Stimulated activated CD4-positive, alpha-beta T cell treated with anti-CD3 and anti-CD28 coated beads, Interleukin-15, amount 100 ng/mL, for 48 hours (primary cell): ENCODE measurements around the gene CLIP1.
"Not testable (repeated sequence)": the region's sequence is repeated elsewhere in the genome, so short reads cannot be mapped to it uniquely, and the experiment has no call there.

ENCODE experiments used
- DNase-seq, 2 donors: peaks; one replicate each; pipeline ENCODE4 v3.0.0-alpha.2; 2020; ENCODE audit warnings: low read depth in 2 of 2

The CLIP1 gene

DNA sequence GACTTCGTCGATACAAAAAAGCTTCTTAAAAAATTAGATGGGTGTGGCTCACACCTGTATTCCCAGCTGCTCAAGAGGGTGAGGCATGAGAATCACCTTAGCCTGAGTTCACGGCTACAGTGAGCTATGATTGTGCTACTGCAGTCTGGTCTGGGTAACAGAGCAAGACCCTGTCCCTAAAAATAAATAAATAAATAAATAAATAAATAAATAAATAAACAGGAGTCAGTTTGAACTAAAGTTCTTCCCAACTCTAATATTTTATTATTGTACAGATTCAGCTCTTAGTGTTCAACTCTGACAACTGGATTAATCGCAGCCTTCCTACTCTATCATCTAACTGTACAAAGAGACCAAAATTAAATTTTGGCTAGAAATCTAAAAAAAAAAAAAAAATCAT, 12.7 kb upstream of the CLIP1 start:
- DNase-seq, result no peak

DNA sequence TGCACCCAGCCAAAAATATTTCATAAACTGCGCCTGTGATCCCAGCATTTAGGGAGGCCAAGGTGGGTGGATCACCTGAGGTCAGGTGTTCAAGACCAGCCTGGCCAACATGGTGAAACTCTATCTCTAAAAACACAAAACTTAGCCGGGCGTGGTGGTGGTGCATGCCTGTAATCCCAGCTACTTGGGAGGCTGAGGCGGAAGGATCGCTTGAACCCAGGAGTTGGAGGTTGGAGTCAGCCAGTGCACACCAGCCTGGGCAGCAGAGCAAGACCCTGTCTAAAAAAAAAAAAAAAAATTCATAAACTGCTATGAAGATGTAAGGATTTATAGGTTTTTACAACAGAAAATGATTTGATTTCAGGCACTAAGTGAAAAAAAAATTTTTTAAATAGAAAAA, 6.6 kb upstream of the CLIP1 start:
- DNase-seq, result not testable (repeated sequence)

DNA sequence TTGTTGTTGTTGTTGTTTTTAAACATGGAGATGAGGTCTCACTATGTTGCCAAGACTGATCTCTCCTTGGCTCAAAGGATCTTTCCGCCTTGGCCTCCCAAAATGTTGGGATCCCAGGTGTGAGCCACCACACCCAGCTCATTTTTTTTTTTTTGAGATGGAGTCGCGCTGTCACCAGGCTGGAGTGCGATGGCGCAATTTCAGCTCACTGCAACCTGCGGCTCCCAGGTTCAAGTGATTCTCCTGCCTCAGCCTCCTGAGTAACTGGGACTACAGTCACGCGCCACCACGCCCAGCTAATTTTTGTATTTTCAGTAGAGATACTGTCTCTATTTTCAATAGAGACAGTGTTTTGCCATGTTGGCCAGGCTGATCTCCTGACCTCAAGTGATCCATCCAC, 4.9 kb upstream of the CLIP1 start:
- no peak for DNase-seq

DNA sequence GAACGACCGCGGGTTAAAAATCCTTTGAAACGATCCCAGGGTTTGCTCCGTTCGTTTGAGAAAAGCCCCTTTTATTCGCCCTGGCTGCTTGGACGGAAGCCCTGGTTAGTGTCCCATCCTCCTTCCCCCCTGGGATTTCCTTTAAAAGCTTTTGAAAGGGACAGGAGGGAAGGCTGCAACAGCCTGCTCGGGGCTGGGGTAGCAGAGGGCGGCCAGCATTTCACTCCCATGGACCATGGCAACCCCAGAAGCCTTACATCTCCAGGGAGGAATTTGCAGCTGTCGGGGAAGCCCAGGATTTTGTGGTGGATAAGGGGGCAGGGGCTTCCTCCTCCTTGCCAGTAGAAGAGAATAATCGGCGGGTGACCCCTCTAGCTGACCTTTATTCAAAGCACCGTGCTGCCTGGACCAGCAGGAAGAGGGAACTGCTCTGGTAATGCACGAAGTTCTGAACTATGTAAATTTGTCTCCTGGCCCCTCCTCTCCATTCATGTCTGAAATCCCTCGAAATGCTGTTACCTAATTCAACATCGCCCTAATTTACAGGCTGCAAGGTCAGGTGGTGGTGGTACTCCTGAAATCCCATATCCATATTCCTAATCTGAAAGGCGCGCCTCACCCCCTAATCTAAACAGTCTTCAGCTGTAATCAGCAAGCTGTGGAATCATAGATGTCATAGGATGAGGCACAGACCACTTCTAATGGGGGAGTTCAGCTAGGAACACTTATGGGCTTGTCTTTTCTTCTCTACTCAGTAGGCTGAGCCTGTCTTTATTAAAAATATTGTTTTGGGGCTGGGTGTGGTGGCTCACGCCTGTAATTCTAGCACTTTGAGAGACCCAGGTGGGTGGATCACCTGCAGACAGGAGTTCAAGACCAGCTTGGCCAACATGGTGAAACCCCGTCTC, 1.0 kb upstream of the CLIP1 start:
- no peak for DNase-seq

DNA sequence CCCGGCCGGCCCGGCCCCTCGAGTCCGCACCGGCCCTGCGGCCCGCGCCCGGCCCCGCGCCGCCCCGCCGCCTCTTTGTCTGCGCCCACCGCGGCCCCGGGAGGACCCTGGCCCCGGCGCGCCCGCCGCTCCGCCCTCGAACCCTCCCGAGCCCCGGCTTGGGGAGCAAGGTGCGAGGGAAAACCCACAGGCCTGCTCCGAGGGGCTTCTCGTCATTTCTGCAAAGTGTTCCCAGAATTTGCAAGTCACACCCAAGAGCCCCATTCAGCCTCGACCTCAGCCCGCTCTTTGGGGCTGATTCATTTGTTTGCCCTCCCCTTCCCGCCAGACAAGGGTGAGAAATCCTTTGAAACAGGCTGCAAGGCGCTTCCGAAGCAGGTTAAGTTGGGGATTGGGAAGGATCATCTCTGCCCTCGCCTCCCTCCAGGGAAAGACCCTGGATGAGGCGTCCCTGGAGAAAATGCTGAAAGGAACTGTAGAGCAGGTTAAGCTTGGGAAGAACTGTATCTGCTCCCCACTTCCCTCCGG, 325 bp upstream of the CLIP1 start:
- peak in 1 of 2 donors; percentile 35 for DNase-seq

DNA sequence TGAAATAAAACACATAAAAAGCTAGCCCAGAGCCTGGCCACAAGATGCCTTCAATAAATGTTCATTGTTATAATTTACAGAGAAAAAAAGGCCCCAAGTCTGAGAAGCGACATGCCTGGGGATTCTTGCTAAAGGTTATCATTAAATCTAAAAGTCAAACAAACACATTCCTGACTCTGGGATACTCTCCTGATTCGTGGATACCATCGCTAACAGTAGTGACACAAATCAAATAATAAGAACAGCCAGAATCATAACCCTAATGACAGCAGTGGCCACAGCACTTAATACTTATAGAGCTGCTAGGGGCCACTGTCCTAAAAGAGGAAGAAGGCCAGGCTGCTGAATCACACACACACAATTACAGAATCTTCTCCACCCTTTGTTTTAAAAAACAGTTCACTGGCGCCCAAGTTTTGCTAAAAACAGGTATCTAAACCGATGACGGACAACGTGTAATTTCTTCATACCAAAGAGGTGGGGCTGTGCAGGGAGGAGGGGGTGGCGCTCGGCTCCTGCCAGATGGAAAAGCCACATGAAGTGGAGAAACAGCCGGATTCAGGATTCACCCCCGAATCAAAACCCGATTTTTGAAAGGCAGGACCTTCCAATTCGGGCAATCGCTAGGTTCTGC, 1.2 kb downstream of the CLIP1 start:
- DNase-seq, result no peak

DNA sequence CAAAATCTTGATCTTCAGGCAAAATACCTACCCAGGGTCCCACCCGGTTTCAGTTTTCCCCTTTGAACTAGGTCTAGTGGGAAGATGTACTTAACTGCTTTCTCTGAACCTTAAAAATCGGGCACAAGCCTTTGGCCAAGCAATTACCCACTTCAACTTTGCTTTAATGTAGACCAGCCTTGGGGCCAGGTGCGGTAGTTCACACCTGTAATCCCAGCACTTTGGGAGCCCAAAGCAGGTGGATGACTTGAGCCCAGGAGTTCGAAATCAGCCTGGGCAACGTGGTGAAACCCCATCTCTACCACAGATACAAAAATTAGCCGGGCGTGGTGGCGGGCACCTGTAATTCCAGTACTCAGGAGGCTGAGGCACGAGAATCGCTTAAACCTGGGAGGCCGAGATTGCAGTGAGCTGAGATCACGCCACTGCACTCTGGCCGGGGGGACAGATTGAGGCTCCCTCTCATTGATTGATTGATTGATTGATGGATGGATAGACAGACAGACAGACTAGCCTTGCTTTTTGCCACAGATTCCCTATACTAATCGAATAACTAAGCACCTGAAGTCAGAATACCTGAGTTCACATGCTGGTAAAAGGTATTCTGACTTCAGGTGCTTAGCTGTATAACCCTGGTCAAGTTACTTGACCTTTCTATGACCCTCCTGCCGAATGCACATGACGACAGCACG, 1.9 kb downstream of the CLIP1 start:
- no peak for DNase-seq

DNA sequence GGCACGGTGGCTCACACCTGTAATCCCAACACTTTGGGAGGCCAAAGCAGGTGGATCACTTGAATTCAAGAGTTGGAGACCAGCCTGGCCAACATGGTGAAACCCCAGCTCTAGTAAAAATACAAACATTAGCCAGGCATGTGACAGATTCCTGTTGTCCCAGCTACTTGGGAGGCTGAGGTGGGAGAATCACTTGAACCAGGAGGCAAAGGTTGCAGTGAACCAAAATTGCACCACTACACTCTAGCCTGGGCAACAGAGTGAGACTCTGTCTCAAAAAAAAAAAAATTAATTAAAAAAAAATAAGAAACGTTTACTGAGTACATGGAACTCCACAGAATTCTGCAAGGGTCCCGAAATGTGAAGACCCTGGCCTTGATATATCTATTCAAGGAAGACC, 3.4 kb downstream of the CLIP1 start:
- DNase-seq, result not testable (repeated sequence)

DNA sequence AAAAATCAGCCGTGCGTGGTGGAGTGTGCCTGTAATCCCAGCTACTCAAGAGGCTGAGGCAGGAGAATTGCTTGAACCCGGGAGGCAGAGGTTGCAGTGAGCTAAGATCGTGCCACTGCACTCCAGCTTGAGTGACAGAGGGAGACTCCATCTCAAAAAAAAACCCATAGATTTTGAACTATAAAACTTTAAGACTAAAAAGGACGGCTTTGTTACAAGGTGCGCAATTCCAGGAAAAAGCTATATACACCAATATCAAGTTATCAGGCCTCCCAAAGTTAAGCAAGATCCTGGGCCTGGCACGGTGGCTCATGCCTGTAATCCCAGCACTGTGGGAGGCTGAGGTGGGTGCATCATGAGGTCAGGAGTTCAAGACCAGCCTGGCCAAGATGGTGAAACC, 6.8 kb downstream of the CLIP1 start:
- DNase-seq, result not testable (repeated sequence)

DNA sequence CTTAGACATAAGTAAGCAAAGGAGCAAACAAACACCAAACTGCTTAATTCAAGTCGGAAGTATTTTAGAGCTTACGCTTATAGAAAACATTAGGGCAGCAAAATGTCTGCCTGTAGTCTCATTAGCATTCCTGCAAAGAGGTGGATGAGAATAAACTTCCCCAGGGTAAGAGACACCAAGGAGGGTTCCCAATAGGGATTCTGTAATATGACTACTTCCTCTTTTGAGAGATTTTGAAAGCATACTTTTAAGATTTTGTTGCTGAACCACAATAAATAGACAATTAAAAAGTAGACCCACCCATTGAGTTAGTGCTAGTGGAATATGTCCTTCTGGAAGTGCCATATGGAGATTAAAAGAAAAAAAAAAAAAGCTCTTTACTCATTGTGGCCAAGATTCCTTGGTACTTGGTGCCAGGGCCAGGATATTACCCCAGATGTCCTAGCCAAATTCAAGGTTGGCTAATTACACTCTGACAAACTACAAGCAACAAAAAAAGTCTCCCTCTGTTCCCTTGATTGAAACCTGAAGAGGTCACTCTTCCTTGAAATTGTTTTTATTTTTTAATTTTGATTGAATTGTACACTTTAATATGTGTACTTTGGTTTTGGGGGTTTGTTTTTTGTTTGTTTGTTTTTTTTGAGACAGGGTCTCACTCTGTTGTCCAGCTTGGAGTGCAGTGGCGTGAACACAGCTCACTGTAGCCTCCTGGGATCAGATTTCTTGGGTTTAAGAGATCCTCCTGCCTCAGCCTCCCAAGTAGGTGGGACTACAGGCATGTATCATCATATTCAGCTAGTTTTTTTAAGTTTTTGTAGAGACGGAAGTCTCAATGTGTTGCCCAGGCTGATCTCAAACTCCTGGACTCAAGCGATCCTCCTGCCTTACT, 8.7 kb downstream of the CLIP1 start:
- no peak for DNase-seq

DNA sequence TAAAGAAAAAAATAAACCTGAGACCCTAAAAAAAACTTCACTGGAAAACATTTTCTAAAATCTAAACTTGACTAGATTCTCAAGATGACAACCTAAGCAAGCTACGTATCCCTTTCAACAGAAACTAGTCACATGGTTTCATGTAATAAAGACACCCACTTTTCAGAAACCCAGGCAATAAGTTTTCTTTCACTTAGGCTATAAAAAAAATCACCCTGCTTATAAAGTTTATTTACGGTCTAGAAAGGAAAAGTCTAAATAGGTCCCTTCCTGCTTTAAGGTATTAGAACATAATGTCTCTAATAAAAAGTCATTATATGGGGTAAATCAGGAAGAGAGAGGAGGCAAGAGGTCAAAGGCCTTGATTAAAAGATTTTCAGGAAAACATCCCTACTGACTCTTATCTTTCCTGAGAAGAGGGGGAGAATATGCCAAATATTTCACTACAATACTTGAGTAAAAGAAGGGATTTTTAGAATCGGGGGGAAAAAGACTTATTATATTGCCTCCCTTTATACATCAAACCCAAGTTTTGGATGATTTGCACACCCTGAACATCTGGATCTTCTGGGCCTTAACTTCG, 9.5 kb downstream of the CLIP1 start:
- no peak for DNase-seq

DNA sequence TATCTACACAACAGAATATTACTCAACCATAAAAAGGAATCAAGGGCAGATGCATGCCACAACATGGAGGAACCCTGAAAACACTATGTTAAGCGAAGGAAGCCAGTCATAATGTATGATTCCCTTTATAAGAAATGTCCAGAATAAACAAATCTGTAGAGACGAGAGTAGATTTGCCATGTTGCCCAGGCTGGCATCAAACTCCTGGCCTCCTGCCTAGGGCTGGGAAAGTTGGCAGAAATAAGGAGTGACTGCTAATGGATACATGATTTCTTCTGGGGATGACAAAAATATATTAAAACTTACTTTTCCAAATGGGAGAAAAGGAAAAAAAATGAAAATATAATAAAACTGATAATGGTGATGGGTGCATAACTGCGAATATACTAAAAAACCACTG, 10.9 kb downstream of the CLIP1 start:
- no peak for DNase-seq

DNA sequence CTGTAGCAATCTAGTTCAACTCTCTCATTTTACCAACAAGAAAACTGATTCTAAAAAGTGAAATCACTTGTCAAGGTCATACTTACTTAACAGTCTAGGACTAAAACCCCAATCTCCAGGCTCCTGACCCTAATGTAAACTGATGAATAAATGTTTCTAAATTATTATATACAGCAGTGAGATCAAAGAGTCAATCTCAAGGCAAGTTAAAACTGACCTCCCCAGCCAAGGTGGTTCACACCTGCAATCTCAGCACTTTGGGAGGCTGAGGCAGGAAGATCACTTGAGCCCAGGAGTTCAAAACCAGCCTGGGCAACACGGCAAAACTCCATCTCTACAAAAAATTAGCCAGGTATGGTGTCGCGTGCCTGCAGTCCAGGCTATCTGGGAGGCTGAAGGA, 15.3 kb downstream of the CLIP1 start:
- DNase-seq, result no peak

DNA sequence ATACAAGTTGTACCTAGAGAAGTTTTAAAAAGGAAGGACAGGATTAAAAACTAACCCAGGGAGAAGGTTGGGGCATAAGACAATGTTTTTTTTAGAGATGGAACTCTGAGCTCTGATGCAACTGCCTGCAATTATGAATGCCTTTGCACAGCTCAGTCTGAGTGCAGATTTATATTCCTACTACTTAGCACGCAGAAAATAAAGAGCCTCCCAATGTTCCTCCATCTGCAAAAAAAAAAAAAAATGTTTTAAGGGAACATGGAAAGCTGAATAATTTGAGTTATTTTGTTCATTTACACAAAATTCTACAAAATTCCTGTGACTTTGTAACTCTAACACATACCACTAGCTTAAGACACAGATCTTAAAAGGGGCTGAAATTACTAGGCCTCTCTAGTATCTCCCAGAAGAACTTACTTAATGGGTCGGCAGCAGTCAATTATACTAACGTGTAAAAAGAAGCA, 15.7 kb downstream of the CLIP1 start:
- no peak for DNase-seq

DNA sequence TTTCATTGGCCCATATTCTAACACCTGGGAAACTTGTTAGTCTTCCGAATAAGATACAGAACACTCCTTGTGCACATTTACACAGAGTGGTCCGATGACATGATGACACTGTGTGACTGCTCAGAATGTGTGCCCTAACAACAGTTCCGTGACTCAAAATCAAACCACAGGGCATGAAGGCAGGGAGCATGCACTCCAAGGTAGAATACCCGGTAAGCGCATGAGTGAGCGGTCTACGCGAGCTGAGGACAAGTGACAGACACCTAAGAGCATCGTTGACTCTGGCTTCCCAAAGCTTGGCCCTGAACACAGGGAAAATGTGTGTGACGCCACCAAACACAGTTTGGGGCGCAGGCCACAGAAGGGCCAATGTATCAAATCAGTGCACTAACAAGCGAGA, 18.6 kb downstream of the CLIP1 start:
- no peak for DNase-seq

DNA sequence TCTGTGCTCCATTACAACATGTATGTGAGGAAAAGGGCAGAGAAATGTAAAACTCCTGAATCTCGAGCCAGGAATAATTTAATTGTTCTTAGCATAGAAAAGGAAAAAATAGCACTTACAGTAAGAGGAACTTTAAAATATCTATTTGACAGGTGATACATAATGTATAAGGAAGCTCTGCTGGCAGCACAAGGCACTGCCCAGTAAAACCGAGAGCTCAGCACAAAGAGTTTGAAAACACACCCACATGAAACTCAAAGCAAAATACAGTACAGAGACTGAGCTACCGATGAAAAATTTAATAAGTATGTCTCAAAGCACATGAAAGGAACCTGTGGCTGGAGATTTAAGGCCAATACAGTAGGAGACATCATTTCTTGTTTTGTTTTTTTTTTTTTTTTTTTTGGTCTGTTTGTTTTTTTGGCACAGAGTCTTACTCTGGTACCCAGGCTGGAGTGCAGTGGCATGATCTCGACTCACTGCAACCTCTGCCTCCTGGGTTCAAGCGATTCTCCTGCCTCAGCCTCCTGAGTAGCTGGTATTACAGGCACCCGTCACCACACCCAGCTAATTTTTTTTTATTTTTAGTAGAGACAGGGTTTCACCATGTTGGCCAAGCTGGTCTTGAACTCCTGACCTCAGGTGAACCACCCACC, 19.2 kb downstream of the CLIP1 start:
- no peak for DNase-seq

DNA sequence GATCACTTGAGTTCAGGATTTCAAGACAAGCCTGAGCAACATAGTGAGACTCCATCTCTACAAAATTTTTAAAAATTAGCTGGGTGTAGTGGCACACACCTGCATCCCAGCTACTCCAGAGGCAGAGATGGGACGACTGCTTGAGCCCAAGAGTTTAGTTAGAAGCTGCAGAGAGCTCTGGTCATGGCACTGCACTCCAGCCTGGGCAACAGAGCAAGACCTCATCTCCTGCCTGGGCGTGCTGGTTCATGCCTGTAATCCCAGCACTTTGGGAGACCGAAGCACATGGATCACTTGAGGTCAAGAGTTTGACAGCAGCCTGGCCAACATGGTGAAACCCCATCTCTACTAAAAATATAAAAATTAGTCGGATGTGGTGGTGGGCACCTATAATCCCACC, 20.2 kb downstream of the CLIP1 start:
- no peak for DNase-seq

DNA sequence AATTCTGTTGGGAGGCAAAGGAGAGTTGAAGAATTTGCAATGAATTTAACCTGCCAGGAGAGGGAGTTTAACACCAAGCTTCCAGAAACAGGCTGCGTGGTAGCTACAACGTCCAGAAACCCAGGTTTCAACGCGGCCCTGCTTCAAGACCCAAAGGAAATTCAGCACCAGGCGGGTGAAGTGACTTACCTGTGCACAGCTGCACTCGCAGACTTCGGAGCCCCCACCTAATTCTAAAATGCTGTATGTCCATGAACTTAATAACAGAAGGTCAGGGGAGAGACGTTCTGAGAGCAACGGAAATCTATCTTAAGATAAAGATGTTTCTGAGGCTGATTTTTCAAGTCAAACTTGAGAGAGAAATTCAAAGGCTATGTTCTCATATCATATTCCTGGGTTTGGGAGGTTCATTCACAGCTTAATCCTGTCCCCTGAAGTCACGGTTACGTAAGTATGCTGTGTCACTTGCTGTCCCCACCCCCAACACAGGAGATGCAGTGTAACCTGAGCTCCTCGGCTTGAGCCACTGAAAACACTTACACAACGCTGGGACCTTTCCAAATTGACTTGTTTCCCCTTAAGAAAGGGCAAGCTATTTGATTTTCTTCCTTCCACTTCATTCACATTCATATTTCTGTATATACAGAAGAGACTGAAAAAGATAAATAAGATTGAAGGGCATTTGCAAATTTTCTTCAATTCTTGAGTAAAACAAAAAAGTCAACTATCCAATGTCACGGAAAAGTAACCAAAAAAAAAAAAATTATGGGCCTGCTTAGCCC, 22.7 kb downstream of the CLIP1 start:
- peak in 1 of 2 donors; percentile 29 for DNase-seq

DNA sequence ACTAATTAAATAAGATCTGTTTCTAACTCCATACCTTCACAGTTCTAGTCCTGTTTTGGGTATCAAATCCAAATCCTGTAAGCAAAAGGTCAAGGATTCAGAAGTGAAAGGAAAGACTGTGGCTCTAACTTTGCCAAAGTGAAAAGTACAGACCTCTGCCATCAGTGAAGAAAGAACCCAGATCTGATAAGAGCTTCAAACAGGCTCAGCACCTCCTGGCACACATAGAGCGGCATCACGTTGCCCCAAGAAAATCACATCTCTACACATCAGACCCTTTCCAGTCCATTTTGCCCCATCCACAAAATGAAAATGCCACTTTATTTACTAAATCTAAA, 23.2 kb downstream of the CLIP1 start:
- DNase-seq, result no peak

DNA sequence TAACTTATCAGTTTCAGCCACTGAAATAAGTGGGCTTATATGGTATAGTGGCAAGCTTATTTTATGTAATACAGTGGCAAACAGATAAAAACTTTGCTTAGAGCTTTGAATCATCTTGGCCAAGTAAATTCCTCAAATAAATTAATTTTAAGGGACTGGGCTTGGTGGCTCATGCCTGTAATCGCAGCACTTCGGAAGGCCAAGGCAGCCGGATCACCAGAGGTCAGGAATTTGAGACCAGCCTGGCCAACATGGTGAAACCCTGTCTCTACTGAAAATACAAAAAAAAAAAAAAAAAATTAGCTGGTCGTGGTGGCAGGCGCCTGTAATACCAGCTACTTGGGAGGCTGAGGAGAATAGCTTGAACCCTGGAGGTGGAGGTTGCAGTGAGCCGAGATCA, 24.5 kb downstream of the CLIP1 start:
- DNase-seq, result not testable (repeated sequence)
